Measurements from ENCODE around the gene JADE1. TPM values are rescaled to one million over a fixed set of nuclear protein-coding genes. Genes with fewer than 3 reads are reported as not detected.

JADE1 gene
- total and polyA plus RNA-seq, 2 experiments from 2014 or later = 84.2 to 158 TPM

DNA sequence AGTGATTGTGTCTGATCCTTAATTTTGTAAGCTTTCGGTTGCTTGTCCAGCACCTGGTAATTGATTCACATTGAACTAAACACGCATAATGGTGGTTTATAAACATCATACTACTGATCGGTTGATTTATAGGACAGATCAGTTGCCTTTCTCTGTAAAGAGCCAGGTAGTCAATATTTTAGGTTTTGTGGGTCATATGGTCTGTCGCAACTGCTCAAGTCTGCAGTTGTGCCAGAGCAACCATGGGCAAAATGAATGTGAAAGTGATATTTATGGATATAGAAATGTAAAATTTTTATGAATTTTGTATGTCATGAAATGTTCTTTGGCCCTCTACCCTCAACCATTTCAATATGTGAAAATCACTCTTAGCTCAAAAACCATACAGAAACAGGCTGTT lies 8.9 kb downstream of the JADE1 start (continued):
- TF ChIP-seq, protein P1, sequence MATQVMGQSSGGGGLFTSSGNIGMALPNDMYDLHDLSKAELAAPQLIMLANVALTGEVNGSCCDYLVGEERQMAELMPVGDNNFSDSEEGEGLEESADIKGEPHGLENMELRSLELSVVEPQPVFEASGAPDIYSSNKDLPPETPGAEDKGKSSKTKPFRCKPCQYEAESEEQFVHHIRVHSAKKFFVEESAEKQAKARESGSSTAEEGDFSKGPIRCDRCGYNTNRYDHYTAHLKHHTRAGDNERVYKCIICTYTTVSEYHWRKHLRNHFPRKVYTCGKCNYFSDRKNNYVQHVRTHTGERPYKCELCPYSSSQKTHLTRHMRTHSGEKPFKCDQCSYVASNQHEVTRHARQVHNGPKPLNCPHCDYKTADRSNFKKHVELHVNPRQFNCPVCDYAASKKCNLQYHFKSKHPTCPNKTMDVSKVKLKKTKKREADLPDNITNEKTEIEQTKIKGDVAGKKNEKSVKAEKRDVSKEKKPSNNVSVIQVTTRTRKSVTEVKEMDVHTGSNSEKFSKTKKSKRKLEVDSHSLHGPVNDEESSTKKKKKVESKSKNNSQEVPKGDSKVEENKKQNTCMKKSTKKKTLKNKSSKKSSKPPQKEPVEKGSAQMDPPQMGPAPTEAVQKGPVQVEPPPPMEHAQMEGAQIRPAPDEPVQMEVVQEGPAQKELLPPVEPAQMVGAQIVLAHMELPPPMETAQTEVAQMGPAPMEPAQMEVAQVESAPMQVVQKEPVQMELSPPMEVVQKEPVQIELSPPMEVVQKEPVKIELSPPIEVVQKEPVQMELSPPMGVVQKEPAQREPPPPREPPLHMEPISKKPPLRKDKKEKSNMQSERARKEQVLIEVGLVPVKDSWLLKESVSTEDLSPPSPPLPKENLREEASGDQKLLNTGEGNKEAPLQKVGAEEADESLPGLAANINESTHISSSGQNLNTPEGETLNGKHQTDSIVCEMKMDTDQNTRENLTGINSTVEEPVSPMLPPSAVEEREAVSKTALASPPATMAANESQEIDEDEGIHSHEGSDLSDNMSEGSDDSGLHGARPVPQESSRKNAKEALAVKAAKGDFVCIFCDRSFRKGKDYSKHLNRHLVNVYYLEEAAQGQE (IDR thresholded peaks at IDR 0.05; ENCODE audit: unreplicated experiment) = no peak
- TF ChIP-seq STAT1 (IDR thresholded peaks at IDR 0.05; ENCODE audit: unreplicated experiment) (no peak), NANOG (IDR thresholded peaks at IDR 0.05; ENCODE audit: borderline replicate concordance) (no peak), POLR2AphosphoS5 (IDR thresholded peaks at IDR 0.05; ENCODE audit: low read depth) (no peak; the same call in 1 of the 2 replicates), ZNF114 (CRISPR knock-in tag; IDR thresholded peaks at IDR 0.05) (no peak), JUNB (IDR thresholded peaks at IDR 0.05; ENCODE audit: unreplicated experiment) (no peak), ZNF331 (CRISPR knock-in tag; IDR thresholded peaks at IDR 0.05; ENCODE audit: low read depth) (no peak), CREB1 (CRISPR knock-in tag; IDR thresholded peaks at IDR 0.05; ENCODE audit: low read depth) (no peak), EZH2 (IDR thresholded peaks at IDR 0.05; ENCODE audit: low read depth, unreplicated experiment) (no peak)
- TF ChIP-seq, protein P2, sequence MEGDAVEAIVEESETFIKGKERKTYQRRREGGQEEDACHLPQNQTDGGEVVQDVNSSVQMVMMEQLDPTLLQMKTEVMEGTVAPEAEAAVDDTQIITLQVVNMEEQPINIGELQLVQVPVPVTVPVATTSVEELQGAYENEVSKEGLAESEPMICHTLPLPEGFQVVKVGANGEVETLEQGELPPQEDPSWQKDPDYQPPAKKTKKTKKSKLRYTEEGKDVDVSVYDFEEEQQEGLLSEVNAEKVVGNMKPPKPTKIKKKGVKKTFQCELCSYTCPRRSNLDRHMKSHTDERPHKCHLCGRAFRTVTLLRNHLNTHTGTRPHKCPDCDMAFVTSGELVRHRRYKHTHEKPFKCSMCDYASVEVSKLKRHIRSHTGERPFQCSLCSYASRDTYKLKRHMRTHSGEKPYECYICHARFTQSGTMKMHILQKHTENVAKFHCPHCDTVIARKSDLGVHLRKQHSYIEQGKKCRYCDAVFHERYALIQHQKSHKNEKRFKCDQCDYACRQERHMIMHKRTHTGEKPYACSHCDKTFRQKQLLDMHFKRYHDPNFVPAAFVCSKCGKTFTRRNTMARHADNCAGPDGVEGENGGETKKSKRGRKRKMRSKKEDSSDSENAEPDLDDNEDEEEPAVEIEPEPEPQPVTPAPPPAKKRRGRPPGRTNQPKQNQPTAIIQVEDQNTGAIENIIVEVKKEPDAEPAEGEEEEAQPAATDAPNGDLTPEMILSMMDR (conservative IDR thresholded peaks at IDR 0.05; ENCODE audit: low read depth in 2 of 2) = no peak

- peaks cover 80% of the 10 kb centered on the region for H3K4me1 Mint-ChIP-seq
- H3K4me3 Mint-ChIP-seq = peak overlapping the region; percentile 39; the same call in 2 of the 3 replicates
- peak overlapping the region; percentile 85 for H3K27ac Mint-ChIP-seq
- H2AFZ ChIP-seq = no peak overlapping the region
- peaks cover 28% of the 10 kb centered on the region; the same call in 1 of the 2 replicates for H3K36me3 ChIP-seq (ENCODE audit: insufficient read depth)
- H3K9me3 Mint-ChIP-seq = no peaks in the 10 kb centered on the region
- H3K79me2 ChIP-seq (replicated peaks; ENCODE audit: insufficient read depth) = peaks cover 100% of the 10 kb centered on the region
- peaks cover 4% of the 10 kb centered on the region; the same call in 1 of the 2 replicates for H3F3A ChIP-seq (replicated peaks; ENCODE audit: low read depth)
- H3K36me3 Mint-ChIP-seq (ENCODE audit: low read depth) = peaks cover 67% of the 10 kb centered on the region
- peaks cover 15% of the 10 kb centered on the region for H3K27me3 Mint-ChIP-seq (ENCODE audit: insufficient read depth, low read depth, poor library complexity)
- peak overlapping the region; percentile 34 for H3K4me2 ChIP-seq
- H4K20me1 ChIP-seq (replicated peaks; ENCODE audit: insufficient read depth) = peaks cover 95% of the 10 kb centered on the region
- ATAC-seq (no peak), DNase-seq (ENCODE audit: low spot score) (no peak)
- peak overlapping the region; percentile 34; the same call in 1 of the 2 replicates for H3K27ac ChIP-seq (ENCODE audit: low read depth)
- H3K9me2 ChIP-seq (ENCODE audit: insufficient read depth) = no peaks in the 10 kb centered on the region
- H3K4me3 ChIP-seq = 0 out of 2 replicates have a peak overlapping the region, but pooled peaks have one; percentile 10
- H3K27me3 ChIP-seq (ENCODE audit: insufficient read depth) = no peaks in the 10 kb centered on the region
- H3K4me1 ChIP-seq (ENCODE audit: insufficient read depth) = peaks cover 94% of the 10 kb centered on the region
- TF ChIP-seq, protein P1 (IDR thresholded peaks at IDR 0.05; ENCODE audit: unreplicated experiment) = no peak
- TF ChIP-seq NANOG (IDR thresholded peaks at IDR 0.05; ENCODE audit: borderline replicate concordance) (no peak), STAT1 (IDR thresholded peaks at IDR 0.05; ENCODE audit: unreplicated experiment) (no peak), EZH2phosphoT487 (IDR thresholded peaks at IDR 0.05; ENCODE audit: unreplicated experiment) (no peak)
Measured at GRCh38 chr4:128819082-128819742, 9.7 kb downstream of the JADE1 start.

Data from GM23338 (cell line).